SU-DHL-6 (cell line): Measurements from ENCODE around the gene DHX38.

Experiments
- H2AFZ ChIP-seq: fragments of 200-600 bp; sonication (generic); 2 replicates; pipeline ENCODE4 v1.6.1; 2014; ENCODE audit warnings: low read depth, mild to moderate bottlenecking, moderate library complexity, mixed read lengths, antibody characterized with exemption, low read length; ENCODE audit not compliant: severe bottlenecking
- H3F3A ChIP-seq: fragments of 200-600 bp; shearing (Covaris generic); 2 replicates; pipeline ENCODE4 v1.6.0; 2016; ENCODE audit warnings: antibody characterized with exemption, mild to moderate bottlenecking; ENCODE audit not compliant: insufficient read depth
- H3K27ac ChIP-seq: fragments of 200-600 bp; sonication (generic); 2 replicates; pipeline ENCODE4 v1.5.1; 2016; ENCODE audit warnings: low read depth, mild to moderate bottlenecking, low read length, moderate library complexity, mixed read lengths
- H3K27me3 ChIP-seq: fragments of 200-600 bp; sonication (generic), shearing (Covaris generic); 2 replicates; pipeline ENCODE4 v1.6.0; 2014; ENCODE audit warnings: mild to moderate bottlenecking, low read length
- H3K36me3 ChIP-seq: fragments of 200-600 bp; sonication (generic); 2 replicates; pipeline ENCODE4 v1.6.1; 2014; ENCODE audit warnings: mild to moderate bottlenecking, low read length, mixed read lengths
- H3K4me2 ChIP-seq: fragments of 300-600, 200-600 bp; shearing (Covaris generic), sonication (generic); 2 replicates; pipeline ENCODE4 v1.6.0; 2014; ENCODE audit warnings: low read length, low read depth, mild to moderate bottlenecking; ENCODE audit not compliant: poor library complexity, severe bottlenecking
- H3K4me3 ChIP-seq: fragments of 200-600 bp; sonication (generic); 2 replicates; pipeline ENCODE4 v1.5.1; 2014; ENCODE audit warnings: antibody characterized with exemption, low read length, mild to moderate bottlenecking, mixed read lengths; ENCODE audit not compliant: insufficient read depth, poor library complexity, severe bottlenecking
- H3K79me2 ChIP-seq: fragments of 200-600 bp; sonication (generic); 2 replicates; pipeline ENCODE4 v1.6.1; 2014; ENCODE audit warnings: mild to moderate bottlenecking, low read length, moderate library complexity; ENCODE audit not compliant: insufficient read depth
- H3K9ac ChIP-seq: fragments of 200-600 bp; sonication (generic); 2 replicates; pipeline ENCODE4 v1.7.0; 2014; ENCODE audit warnings: mild to moderate bottlenecking, low read length
- H3K9me2 ChIP-seq: fragments of 200-600 bp; sonication (generic); replicated peaks from 2 replicates; pipeline ENCODE4 v1.6.1; 2014; ENCODE audit warnings: low read length; ENCODE audit not compliant: insufficient read depth
- H3K9me3 ChIP-seq: fragments of 200-600 bp; sonication (generic); 2 replicates; pipeline ENCODE4 v1.6.1; 2014; ENCODE audit warnings: low read length, mixed read lengths; ENCODE audit not compliant: insufficient read depth
- H4K20me1 ChIP-seq: fragments of 200-600 bp; sonication (generic); 2 replicates; pipeline ENCODE4 v1.6.1; 2014; ENCODE audit warnings: low read depth, mild to moderate bottlenecking, antibody characterized with exemption, low read length, moderate library complexity, mixed read lengths
- CTCF ChIP-seq: fragments of 200-600 bp; sonication (generic); IDR thresholded peaks from one replicate; pipeline ENCODE4 v1.5.1; 2017; ENCODE audit warnings: antibody characterized with exemption, mild to moderate bottlenecking, low read length, moderate library complexity; ENCODE audit not compliant: insufficient read depth, poor library complexity, severe bottlenecking
- EZH2phosphoT487 ChIP-seq: fragments of 200-600 bp; sonication (generic), shearing (Covaris generic); conservative IDR thresholded peaks from 2 replicates; pipeline ENCODE4 v1.6.1; 2018; ENCODE audit warnings: mild to moderate bottlenecking, antibody characterized with exemption, low read length, moderate library complexity, mixed read lengths

DHX38 gene

GRCh38 chr16:72093448-72094265 is at the start of gene DHX38, which contains the start of gene TXNL4B:
DHX38 (plus strand) TSS chr16:72093847; CDS start chr16:72096158, 2,311 bp downstream.
TXNL4B (minus strand) TSS chr16:72093620; CDS start chr16:72090749, 2,871 bp downstream.
- Histone ChIP-seq H3K9me2 (no peaks in the 10 kb centered on the region), H3K4me2 (peak within 1 kb of the TSS; percentile 93), H3K36me3 (peaks cover 4% of the 10 kb centered on the region; the same call in 1 of the 2 replicates), H4K20me1 (no peaks in the 10 kb centered on the region), H2AFZ (peak within 1 kb of the TSS; percentile 80), H3K9me3 (no peaks in the 10 kb centered on the region), H3K4me3 (peak within 1 kb of the TSS; percentile 81), H3K9ac (peak within 1 kb of the TSS; percentile 71), H3K27ac (peak within 1 kb of the TSS; percentile 64), H3K27me3 (no peaks in the 10 kb centered on the region), H3F3A (no peaks in the 10 kb centered on the region), H3K79me2 (peaks cover 45% of the 10 kb centered on the region)
- TF ChIP-seq CTCF = no peak
- no peak for TF ChIP-seq EZH2phosphoT487

GRCh38 chr16:72044296-72044695 is 49.4 kb upstream of the DHX38 start:
- Histone ChIP-seq H3K27ac (no peak overlapping the region), H3K9me2 (no peaks in the 10 kb centered on the region), H4K20me1 (no peaks in the 10 kb centered on the region), H3K36me3 (no peaks in the 10 kb centered on the region), H3K9me3 (no peaks in the 10 kb centered on the region; the same call in 1 of the 2 replicates), H3K4me2 (no peak overlapping the region), H3K27me3 (no peaks in the 10 kb centered on the region), H3F3A (no peaks in the 10 kb centered on the region), H3K79me2 (no peaks in the 10 kb centered on the region), H3K4me3 (no peak overlapping the region), H3K9ac (no peak overlapping the region), H2AFZ (no peak overlapping the region)
- TF ChIP-seq CTCF (no peak), EZH2phosphoT487 (no peak)

GRCh38 chr16:72044825-72045359 is 48.8 kb upstream of the DHX38 start:
- Histone ChIP-seq H3F3A (no peaks in the 10 kb centered on the region), H3K9me3 (peaks cover 6% of the 10 kb centered on the region; the same call in 1 of the 2 replicates), H3K79me2 (no peaks in the 10 kb centered on the region), H3K4me2 (no peak overlapping the region), H3K4me3 (no peak overlapping the region), H3K27ac (no peak overlapping the region), H3K27me3 (no peaks in the 10 kb centered on the region), H3K36me3 (no peaks in the 10 kb centered on the region), H4K20me1 (no peaks in the 10 kb centered on the region), H3K9ac (no peak overlapping the region), H3K9me2 (no peaks in the 10 kb centered on the region), H2AFZ (no peak overlapping the region)
- TF ChIP-seq CTCF (no peak), EZH2phosphoT487 (no peak)
